ENCODE results near the gene BATF3. TPM values are rescaled to one million over a fixed set of nuclear protein-coding genes. Genes with fewer than 3 reads are reported as not detected.

Gene BATF3
- total RNA-seq, 4 donors from 2014 or later = 0.14 to 2.8 (median 0.64) TPM; not detected in 1

DNA sequence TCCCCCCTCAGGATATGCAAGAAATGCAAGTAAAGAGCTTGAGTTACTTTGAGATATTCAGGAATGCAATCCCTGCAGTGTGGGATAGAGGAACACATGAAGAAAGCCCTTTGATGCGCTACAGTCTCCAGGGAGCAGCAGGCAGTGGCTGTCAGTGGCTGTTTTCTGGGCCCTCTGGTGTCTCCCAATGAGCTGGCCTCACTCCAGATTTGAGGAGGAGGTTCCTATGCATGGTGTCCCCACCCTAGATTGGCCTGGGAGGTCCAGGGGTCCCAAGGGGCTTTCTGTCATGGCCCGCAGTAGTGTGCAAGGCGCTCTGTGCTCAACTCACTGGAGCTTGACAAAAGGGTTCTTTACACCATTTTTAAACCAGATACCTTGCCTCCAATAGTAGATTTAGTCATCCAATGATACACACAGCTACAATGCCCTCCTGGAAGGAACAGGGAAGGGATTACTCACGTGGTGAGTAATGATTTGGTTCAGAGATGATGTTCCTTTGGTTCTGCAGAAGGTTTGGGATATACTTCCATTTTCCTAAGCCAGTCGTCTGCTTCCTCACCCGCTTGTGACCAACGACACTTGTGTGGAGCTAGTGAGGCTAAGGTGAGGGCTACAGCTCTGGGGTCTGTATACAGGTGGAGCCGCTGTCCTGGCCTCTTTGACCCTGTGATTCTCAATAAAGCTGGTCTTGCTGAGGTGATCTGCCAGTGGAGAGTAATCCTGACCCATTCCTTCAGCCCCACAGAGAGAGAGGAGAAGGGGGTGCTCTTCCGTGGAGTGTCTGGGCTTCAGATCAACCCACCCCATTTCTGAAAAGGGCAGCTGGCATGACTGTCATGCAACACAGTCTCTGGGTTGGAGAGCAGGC, 6.6 kb downstream of the BATF3 start:
- no peak for DNase-seq
- intact Hi-C loops (cut with DNase I; ENCODE audit: low total_unique reads) = no loop called here
- TF ChIP-seq, protein P1, sequence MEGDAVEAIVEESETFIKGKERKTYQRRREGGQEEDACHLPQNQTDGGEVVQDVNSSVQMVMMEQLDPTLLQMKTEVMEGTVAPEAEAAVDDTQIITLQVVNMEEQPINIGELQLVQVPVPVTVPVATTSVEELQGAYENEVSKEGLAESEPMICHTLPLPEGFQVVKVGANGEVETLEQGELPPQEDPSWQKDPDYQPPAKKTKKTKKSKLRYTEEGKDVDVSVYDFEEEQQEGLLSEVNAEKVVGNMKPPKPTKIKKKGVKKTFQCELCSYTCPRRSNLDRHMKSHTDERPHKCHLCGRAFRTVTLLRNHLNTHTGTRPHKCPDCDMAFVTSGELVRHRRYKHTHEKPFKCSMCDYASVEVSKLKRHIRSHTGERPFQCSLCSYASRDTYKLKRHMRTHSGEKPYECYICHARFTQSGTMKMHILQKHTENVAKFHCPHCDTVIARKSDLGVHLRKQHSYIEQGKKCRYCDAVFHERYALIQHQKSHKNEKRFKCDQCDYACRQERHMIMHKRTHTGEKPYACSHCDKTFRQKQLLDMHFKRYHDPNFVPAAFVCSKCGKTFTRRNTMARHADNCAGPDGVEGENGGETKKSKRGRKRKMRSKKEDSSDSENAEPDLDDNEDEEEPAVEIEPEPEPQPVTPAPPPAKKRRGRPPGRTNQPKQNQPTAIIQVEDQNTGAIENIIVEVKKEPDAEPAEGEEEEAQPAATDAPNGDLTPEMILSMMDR (IDR thresholded peaks at IDR 0.05) = no peak
- TF ChIP-seq EP300 (IDR thresholded peaks at IDR 0.05; ENCODE audit: low read depth) (no peak), POLR2A (IDR thresholded peaks at IDR 0.05) (no peak), POLR2AphosphoS5 (IDR thresholded peaks at IDR 0.05) (no peak)
- WGBS, 2 donors (ENCODE audit: low coverage in 1 of 2) = 80 to 84% methylated on average over 1 to 9 of the region's 9 CpGs
- H3K36me3 ChIP-seq = no peaks in the 10 kb centered on the region
- H3K27me3 ChIP-seq = peaks cover 93% of the 10 kb centered on the region
- in situ Hi-C loops (cut with MboI; ENCODE audit: low pct_ligation_motif_present in 1 of 4, low pct_unique_long_range_greater_than_20kb in 1 of 4, low sequenced_read_pairs in 3 of 4) = no loop called here
- no peak overlapping the region for H3K27ac ChIP-seq
- H3K9me3 ChIP-seq = no peaks in the 10 kb centered on the region
- H3K4me3 ChIP-seq = no peak overlapping the region
- no peaks in the 10 kb centered on the region for H3K4me1 ChIP-seq

GRCh38 chr1:212691561-212692071, 8.0 kb downstream of the BATF3 start:
- TF ChIP-seq, protein P1 (IDR thresholded peaks at IDR 0.05) = no peak
- TF ChIP-seq POLR2AphosphoS5 (IDR thresholded peaks at IDR 0.05) (no peak), POLR2A (IDR thresholded peaks at IDR 0.05) (no peak), EP300 (IDR thresholded peaks at IDR 0.05; ENCODE audit: low read depth) (no peak)
- DNase-seq = no peak
- Histone ChIP-seq H3K4me3 (no peak overlapping the region), H3K27me3 (peaks cover 82% of the 10 kb centered on the region), H3K4me1 (no peaks in the 10 kb centered on the region), H3K27ac (no peak overlapping the region), H3K36me3 (no peaks in the 10 kb centered on the region), H3K9me3 (no peaks in the 10 kb centered on the region)
- intact Hi-C loops (cut with DNase I; ENCODE audit: low total_unique reads) (no loop called here), in situ Hi-C loops (cut with MboI; ENCODE audit: low pct_ligation_motif_present in 1 of 4, low pct_unique_long_range_greater_than_20kb in 1 of 4, low sequenced_read_pairs in 3 of 4) (no loop called here)
- 67 to 73% methylated on average over 3 to 9 of the region's 9 CpGs for WGBS, 2 donors (ENCODE audit: low coverage in 1 of 2)

GRCh38 chr1:212690816-212691403, 8.7 kb downstream of the BATF3 start:
- no peaks in the 10 kb centered on the region for H3K9me3 ChIP-seq
- WGBS, 2 donors (ENCODE audit: low coverage in 1 of 2) = 98% methylated on average over 4 of the region's 4 CpGs; no CpG with 5 or more reads in 1 of the 2 donors
- TF ChIP-seq POLR2AphosphoS5 (IDR thresholded peaks at IDR 0.05) (no peak), POLR2A (IDR thresholded peaks at IDR 0.05) (no peak)
- TF ChIP-seq, protein P1 (IDR thresholded peaks at IDR 0.05) = no peak
- DNase-seq = no peak
- peaks cover 82% of the 10 kb centered on the region for H3K27me3 ChIP-seq
- in situ Hi-C loops (cut with MboI; ENCODE audit: low pct_ligation_motif_present in 1 of 4, low pct_unique_long_range_greater_than_20kb in 1 of 4, low sequenced_read_pairs in 3 of 4) = no loop called here
- H3K4me3 ChIP-seq = no peak overlapping the region
- no peaks in the 10 kb centered on the region for H3K36me3 ChIP-seq
- intact Hi-C loops (cut with DNase I; ENCODE audit: low total_unique reads) = no loop called here
- H3K4me1 ChIP-seq = no peaks in the 10 kb centered on the region
- H3K27ac ChIP-seq = no peak overlapping the region

- Histone ChIP-seq H3K27ac (no peak overlapping the region), H3K27me3 (peaks cover 82% of the 10 kb centered on the region), H3K36me3 (no peaks in the 10 kb centered on the region), H3K9me3 (no peaks in the 10 kb centered on the region), H3K4me1 (no peaks in the 10 kb centered on the region), H3K4me3 (no peak overlapping the region)
- TF ChIP-seq, protein P1 (IDR thresholded peaks at IDR 0.05) = no peak
- TF ChIP-seq POLR2AphosphoS5 (IDR thresholded peaks at IDR 0.05) (no peak), POLR2A (IDR thresholded peaks at IDR 0.05) (no peak), EP300 (IDR thresholded peaks at IDR 0.05; ENCODE audit: low read depth) (no peak)
- in situ Hi-C loops (cut with MboI; ENCODE audit: low pct_ligation_motif_present in 1 of 4, low pct_unique_long_range_greater_than_20kb in 1 of 4, low sequenced_read_pairs in 3 of 4) = no loop called here
- WGBS, 2 donors (ENCODE audit: low coverage in 1 of 2) = 74 to 83% methylated on average over 4 to 12 of the region's 12 CpGs
- intact Hi-C loops (cut with DNase I; ENCODE audit: low total_unique reads) = no loop called here
- DNase-seq = no peak
Measured at GRCh38 chr1:212689758-212690529, 9.7 kb downstream of the BATF3 start.
